NK-92 (cell line): ENCODE measurements around the gene GPR107.

Source experiments
- DNase-seq: peaks from one replicate; lab custom pipeline; 2025; ENCODE audit not compliant: unreplicated experiment; lab: John Stamatoyannopoulos, UW

GPR107 gene

DNA sequence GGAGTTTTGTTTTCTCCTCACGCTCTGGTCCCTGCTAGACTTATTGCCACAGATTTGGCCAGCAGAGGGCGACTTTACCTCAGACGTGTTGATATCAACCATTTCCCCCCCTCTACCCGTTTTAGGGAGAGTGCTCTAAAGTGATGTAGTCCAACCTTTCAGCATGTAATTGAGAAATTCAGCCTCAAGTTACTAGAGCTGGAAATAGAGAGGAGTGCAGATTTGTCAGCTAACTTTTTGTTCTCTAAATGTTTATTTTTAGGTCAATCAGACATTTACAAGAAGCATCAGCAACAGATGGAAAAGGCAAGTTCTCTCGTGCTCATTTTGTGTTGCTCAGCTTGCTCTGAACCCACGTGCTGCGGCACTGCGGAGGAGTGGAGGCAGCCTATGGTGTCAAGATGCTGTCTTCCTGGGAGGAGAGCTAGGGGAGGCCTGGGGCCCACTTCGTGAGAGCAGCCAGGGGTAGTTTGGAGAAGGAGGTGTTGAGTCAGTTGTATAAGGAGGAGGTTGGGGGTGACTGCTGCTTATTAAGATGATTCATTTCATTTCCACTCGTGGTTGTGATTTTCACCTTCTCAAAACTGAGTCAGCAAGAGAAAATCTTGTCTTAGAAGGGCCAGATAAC is 53.6 kb downstream of the GPR107 start:
- no peak for DNase-seq

DNA sequence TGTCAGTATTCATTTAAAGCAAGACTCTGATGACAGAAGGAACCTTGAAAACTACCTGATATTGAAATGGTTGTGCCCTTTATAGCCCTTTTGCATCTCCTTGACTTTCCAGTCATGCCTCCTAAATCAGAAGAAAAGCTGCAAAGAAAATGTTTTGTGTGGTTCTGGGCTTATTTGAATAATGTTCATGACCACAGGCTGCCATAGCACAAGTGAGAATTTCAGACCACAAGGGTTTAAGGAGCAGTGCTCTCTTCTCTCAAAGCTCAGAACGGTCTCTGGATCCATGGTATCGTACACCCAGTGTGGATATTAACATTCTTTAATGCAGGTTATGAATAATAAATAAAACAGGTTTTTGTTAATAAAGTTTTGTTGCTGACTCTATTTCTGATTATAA is 54.2 kb downstream of the GPR107 start:
- no peak for DNase-seq

GRCh38 chr9:130110166-130110565 is 56.5 kb downstream of the GPR107 start:
- no peak for DNase-seq

- DNase-seq = no peak
These were observed 56.9 kb downstream of the GPR107 start for GRCh38 chr9:130110596-130111021.

GRCh38 chr9:130111786-130112537 is 58.3 kb downstream of the GPR107 start:
- DNase-seq = no peak

DNA sequence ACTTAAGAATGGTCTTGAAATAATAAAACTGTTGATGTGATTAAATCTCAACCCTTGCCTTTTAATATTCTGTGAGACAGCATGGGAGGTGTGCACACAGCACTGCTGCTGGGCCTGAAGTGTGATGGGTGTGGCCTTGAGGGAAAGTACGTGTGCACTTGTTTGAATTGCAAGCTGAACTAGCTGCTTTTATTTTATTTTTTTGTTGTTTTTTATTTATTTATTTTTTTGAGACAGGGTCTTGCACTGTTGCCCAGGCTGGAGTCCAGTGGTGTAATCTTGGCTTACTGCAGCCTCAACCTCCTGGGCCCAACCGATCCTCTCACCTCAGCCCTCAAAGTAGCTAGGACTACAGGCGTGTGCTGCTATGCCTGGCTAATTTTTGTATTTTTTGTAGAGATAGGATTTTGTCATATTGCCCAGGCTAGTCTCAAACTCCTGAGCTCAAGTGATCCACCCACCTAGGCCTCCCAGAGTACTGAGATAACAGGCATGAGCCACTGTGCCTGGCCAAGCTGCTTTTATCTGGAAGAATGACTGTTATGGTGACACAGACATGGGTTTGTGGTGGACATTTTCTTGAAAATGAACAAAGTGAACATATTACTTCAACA is 58.9 kb downstream of the GPR107 start:
- DNase-seq = no peak

- DNase-seq = no peak
These were observed 61.0 kb downstream of the GPR107 start for GRCh38 chr9:130114741-130115140.

GRCh38 chr9:130116346-130116745 is 62.6 kb downstream of the GPR107 start:
- DNase-seq = no peak

DNA sequence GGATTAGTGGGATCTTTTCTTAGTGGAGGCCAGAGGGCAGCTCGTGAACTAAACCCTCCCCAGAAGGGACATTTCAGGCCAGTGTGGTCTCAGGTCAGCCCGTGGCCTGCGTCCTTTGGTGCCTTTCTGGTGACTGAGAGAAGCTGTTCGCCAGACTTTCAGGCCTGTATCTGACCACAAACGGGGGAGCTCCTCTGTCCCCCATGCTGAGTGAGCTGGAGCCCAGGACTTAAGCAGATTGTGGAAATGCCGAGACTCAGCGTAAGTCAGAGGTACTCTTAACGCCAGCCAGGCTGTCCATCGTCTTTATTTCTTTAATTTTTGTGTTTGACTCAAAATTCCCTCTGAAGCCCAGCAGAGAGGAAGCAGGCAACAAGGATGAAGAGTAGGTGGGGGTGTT is 63.7 kb downstream of the GPR107 start:
- DNase-seq = no peak

GRCh38 chr9:130117816-130118632 is 64.3 kb downstream of the GPR107 start:
- DNase-seq = no peak

- no peak for DNase-seq
These were observed 65.3 kb downstream of the GPR107 start for GRCh38 chr9:130118841-130119518.

- DNase-seq = no peak
These were observed 66.0 kb downstream of the GPR107 start for GRCh38 chr9:130119519-130120298.

DNA sequence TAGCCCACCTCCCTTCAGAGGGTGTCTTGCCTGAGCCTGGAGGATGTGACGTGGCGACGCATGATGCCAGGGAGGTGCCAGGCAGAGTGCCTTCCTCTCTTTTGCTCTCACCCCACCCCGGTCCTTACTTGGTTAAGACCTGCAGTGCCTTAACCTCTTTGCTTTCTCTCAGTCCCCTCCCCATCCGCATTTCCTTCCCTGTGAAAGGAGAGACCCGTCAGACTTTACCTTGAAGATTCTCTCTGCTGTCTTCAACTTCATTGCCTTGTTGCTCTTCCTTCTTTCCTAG is 66.5 kb downstream of the GPR107 start:
- DNase-seq = no peak

DNA sequence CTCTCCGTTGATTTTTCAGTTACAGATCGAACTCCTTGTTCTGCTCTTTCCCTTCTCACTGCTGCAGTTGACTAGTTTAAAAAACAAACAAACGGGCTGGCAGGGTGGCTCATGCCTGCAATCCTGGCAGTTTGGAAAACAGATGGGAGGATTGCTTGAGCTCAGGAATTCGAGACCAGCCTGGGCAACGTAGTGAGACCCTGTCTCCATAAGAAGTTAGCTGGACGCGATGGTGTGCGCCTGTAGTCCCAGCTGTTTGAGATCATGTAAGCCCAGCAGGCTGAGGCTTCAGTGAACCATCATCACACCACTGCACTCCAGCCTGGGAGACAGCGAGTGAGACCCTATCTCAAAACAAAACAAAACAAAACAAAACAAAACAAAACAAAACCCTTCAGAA is 67.1 kb downstream of the GPR107 start:
- no peak for DNase-seq

- DNase-seq = no peak
These were observed 68.8 kb downstream of the GPR107 start for GRCh38 chr9:130122456-130122855.

DNA sequence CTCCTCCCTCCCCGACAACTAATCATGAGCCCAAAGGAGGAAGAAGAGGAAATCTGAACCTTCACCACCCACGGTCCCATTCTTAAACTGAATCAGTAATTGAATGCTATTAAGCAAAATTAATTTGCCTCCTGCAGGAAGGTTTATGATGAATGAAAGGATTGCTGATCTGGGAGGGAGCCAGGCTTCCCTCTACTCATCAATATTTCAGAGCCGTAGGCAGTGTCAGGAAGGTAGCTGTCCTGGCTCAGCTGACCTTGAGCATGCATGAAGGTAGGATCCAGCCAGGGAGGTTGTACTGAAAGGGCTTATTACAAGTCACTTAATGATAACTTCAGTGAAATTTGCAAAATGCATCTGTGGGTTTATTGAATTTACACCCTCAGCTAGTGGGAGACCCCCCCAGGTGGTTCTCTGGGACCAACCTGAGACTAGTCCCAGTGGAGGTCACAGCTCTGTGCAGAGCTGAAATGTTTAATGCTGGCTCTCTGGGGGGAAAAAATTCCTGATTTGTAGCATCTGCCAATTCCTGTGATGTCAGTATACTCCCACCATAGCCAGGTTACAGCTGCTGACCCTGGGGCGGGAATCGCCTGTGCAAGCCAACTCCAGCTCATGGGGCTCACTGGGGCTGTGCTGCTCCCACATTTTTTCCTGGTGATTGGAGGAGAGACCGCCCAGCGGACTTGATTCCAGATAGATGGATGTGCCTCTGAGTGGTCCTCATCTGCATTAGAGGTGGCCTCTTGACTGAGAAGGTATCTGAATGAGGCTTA is 70.6 kb downstream of the GPR107 start:
- no peak for DNase-seq

DNA sequence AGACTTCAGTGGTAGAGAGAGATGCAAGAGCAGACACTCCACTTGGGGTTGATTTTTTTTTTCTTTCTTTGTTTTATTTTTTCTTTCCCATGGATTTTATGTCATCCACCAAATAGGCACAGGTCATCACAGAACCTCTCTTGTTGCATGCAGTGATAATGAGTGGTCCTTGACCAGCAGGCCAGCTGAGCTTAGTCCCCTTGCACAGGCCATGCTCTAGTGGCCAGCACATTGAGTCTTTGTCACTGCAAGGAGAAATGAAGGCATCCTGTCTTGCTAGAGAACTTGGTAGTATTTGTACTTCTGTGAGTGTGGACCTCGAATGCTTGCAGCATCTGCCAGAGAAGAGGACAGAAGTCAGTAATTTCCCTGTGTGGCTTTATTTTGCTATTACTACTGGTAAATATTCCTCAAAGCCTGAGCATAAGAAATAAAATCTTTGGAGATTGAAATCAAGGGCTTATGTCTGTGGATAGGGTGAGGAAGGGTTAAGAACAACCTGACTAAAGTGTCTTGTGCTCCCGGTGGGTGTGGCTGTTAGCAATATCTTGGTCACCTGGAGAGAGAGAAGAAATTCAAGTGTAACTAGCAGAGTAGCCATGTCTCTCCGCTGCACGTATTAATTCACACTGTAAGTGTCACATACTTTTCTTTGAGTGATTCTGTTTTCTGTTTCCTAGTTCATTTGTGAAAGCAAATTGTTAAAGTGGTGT is 73.2 kb downstream of the GPR107 start:
- DNase-seq = no peak

GRCh38 chr9:130128251-130128650 is 74.5 kb downstream of the GPR107 start:
- no peak for DNase-seq
